Measurements from ENCODE around the gene KCNK16.

Gene KCNK16

DNA sequence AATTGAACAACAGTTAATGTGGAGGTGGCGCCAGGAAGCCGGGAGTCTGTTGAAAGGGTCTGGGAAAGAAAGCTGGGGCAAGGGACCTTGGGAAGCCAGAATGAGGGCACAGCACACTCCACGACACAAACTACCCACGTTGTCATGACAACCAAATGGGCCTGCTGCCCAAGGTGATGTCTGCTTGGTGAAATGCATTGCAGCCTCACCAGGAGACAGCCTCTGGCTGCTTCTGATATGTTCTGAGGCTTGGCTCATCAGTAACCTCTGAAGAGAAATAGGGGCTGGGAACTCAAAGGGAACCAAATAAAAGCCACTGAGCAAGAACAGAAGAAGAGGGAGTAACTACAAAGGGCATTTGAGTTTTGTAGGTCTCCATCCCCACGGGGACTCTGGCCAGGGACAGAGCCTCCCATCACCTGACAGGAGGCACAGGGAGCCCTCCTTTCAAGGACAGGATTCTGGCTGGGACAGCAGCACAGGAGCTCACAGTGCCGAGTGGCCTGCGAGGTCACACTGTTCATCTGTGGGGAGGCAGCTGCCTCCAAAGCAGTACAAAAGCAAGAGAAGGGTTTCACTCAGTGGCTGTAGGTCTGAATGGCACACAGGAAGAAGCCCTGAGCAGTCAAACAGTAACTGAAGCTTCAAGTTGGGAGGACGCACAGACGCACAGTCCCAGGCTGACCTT, 44.6 kb upstream of the KCNK16 start:
- H2AFZ ChIP-seq (ENCODE audit: low read depth, low read length), result no peak overlapping the region

DNA sequence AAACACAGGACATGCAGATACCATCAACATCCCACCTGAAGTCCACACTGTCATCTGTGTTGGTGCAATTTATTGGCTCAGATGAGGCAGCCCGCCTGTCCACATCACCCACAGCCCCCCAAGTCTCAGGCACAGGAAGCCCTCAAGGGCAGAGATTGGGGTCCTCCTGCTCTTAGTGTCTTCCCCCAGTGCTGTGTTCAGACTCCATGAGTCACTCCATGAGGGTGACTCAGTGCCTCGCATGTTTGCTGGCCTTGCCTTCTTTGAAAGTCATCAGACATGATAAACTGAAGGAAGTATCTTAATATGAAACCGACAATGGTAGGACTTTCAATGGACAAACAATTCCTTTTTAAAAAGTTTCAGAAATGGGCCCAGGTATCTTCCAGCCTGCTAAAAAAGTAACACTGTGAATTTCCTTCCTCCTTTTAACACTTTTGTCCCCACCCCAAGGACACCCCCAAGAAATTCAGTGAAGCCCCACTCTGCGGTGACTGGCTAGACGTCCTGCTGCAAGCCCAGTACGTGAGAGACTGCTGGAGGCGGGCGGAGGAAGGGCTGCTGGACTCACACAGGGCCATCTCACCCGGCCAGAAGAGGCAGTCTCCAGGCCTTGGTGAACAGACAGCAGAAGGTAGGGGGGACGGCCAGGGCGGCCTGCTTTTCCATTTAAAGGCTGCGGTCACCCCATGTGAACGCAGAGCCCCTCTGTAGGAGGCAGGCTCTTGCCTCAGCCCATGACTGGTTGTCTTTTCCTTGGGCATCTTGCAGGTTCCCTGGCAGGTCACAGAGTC, 43.0 kb upstream of the KCNK16 start:
- Histone ChIP-seq H3K4me1 (ENCODE audit: low read length) (peaks cover 4% of the 10 kb centered on the region), H3K36me3 (replicated peaks; ENCODE audit: low read depth, low read length) (no peaks in the 10 kb centered on the region), H3K27ac (ENCODE audit: low read length) (no peak overlapping the region), H4K20me1 (ENCODE audit: insufficient read depth, low read length) (no peaks in the 10 kb centered on the region), H3K79me2 (ENCODE audit: low read length) (no peaks in the 10 kb centered on the region), H2AFZ (ENCODE audit: low read depth, low read length) (no peak overlapping the region), H3K9me3 (ENCODE audit: insufficient read depth, low read length) (no peaks in the 10 kb centered on the region), H3K27me3 (ENCODE audit: low read depth, low read length) (no peaks in the 10 kb centered on the region), H3K9ac (ENCODE audit: low read length) (no peak overlapping the region), H3K4me3 (ENCODE audit: low read length) (no peak overlapping the region), H3K4me2 (ENCODE audit: low read length) (no peak overlapping the region)
- TF ChIP-seq, protein P1, sequence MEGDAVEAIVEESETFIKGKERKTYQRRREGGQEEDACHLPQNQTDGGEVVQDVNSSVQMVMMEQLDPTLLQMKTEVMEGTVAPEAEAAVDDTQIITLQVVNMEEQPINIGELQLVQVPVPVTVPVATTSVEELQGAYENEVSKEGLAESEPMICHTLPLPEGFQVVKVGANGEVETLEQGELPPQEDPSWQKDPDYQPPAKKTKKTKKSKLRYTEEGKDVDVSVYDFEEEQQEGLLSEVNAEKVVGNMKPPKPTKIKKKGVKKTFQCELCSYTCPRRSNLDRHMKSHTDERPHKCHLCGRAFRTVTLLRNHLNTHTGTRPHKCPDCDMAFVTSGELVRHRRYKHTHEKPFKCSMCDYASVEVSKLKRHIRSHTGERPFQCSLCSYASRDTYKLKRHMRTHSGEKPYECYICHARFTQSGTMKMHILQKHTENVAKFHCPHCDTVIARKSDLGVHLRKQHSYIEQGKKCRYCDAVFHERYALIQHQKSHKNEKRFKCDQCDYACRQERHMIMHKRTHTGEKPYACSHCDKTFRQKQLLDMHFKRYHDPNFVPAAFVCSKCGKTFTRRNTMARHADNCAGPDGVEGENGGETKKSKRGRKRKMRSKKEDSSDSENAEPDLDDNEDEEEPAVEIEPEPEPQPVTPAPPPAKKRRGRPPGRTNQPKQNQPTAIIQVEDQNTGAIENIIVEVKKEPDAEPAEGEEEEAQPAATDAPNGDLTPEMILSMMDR (IDR thresholded peaks at IDR 0.05; ENCODE audit: low read depth, low read length), result no peak
- no peak for TF ChIP-seq EZH2phosphoT487 (IDR thresholded peaks at IDR 0.05; ENCODE audit: low read depth)

More for the DNA sequence above, 44.6 kb upstream of the KCNK16 start:
- Histone ChIP-seq H3K9ac (ENCODE audit: low read length) (no peak overlapping the region), H3K27me3 (ENCODE audit: low read depth, low read length) (no peaks in the 10 kb centered on the region), H4K20me1 (ENCODE audit: insufficient read depth, low read length) (no peaks in the 10 kb centered on the region), H3K27ac (ENCODE audit: low read length) (no peak overlapping the region), H3K4me2 (ENCODE audit: low read length) (no peak overlapping the region), H3K79me2 (ENCODE audit: low read length) (no peaks in the 10 kb centered on the region), H3K4me3 (ENCODE audit: low read length) (no peak overlapping the region), H3K36me3 (replicated peaks; ENCODE audit: low read depth, low read length) (no peaks in the 10 kb centered on the region), H3K9me3 (ENCODE audit: insufficient read depth, low read length) (no peaks in the 10 kb centered on the region), H3K4me1 (ENCODE audit: low read length) (peaks cover 4% of the 10 kb centered on the region)
- no peak for TF ChIP-seq EZH2phosphoT487 (IDR thresholded peaks at IDR 0.05; ENCODE audit: low read depth)
- TF ChIP-seq, protein P1 (IDR thresholded peaks at IDR 0.05; ENCODE audit: low read depth, low read length), result no peak

DNA sequence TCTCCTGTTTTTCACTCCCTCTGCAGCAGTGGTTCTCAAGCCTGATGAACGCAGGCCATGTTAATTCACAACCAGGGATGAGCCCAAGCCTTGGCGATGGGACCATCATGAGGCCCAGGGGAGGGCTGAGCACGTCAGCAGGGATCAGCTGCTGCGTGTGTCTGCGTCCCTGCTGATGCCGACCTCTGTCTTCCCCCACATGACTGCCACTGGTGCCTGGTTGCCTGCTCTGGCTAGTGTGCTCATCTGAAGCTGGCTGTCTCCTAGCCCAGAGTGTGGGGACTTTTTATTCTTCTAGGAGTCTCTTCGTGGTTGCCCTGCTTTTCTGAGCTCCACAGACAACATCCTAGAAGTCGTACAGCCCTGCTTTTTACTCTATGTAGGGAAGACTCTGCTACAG, 40.8 kb upstream of the KCNK16 start:
- Histone ChIP-seq H3K4me2 (ENCODE audit: low read length) (no peak overlapping the region), H3K27me3 (ENCODE audit: low read depth, low read length) (no peaks in the 10 kb centered on the region)

DNA sequence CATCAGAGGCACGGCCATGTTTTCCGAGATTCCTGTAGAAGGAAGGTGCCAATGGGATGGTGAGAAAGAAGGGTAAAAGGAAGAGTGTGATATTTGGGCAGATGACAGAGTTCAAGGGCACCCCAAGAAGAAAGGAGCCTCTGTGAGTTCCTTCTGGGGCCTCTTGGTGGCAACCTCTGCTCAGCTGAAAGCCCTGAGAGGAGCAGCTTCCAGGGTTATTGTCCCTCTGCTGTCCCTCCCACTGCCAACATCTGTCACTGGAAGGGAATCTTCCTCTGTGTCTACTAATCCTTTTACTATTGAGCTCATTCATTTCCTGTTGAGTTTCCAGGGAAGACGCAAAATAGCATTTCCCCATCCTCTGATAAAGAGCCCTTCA, 40.0 kb upstream of the KCNK16 start:
- H3K9ac ChIP-seq (ENCODE audit: low read length), result peak overlapping the region; percentile 31

More for the DNA sequence above, 40.8 kb upstream of the KCNK16 start:
- H3K36me3 ChIP-seq (replicated peaks; ENCODE audit: low read depth, low read length), result no peaks in the 10 kb centered on the region
- H3K4me1 ChIP-seq (ENCODE audit: low read length), result peaks cover 4% of the 10 kb centered on the region
- no peaks in the 10 kb centered on the region for H4K20me1 ChIP-seq (ENCODE audit: insufficient read depth, low read length)
- no peak for TF ChIP-seq EZH2phosphoT487 (IDR thresholded peaks at IDR 0.05; ENCODE audit: low read depth)
- TF ChIP-seq, protein P1 (IDR thresholded peaks at IDR 0.05; ENCODE audit: low read depth, low read length), result no peak
- H3K9ac ChIP-seq (ENCODE audit: low read length), result no peak overlapping the region
- no peak overlapping the region for H2AFZ ChIP-seq (ENCODE audit: low read depth, low read length)
- no peaks in the 10 kb centered on the region for H3K9me3 ChIP-seq (ENCODE audit: insufficient read depth, low read length)
- no peak overlapping the region for H3K4me3 ChIP-seq (ENCODE audit: low read length)
- no peaks in the 10 kb centered on the region for H3K79me2 ChIP-seq (ENCODE audit: low read length)
- H3K27ac ChIP-seq (ENCODE audit: low read length), result no peak overlapping the region

More for the DNA sequence above, 40.0 kb upstream of the KCNK16 start:
- TF ChIP-seq EZH2phosphoT487 (IDR thresholded peaks at IDR 0.05; ENCODE audit: low read depth), result no peak
- TF ChIP-seq, protein P1 (IDR thresholded peaks at IDR 0.05; ENCODE audit: low read depth, low read length), result peak; percentile 41; the same call in 1 of the 2 replicates
- H3K4me3 ChIP-seq (ENCODE audit: low read length), result peak overlapping the region; percentile 74
- H4K20me1 ChIP-seq (ENCODE audit: insufficient read depth, low read length), result no peaks in the 10 kb centered on the region
- no peaks in the 10 kb centered on the region for H3K36me3 ChIP-seq (replicated peaks; ENCODE audit: low read depth, low read length)
- no peaks in the 10 kb centered on the region for H3K27me3 ChIP-seq (ENCODE audit: low read depth, low read length)
- H3K4me1 ChIP-seq (ENCODE audit: low read length), result peaks cover 4% of the 10 kb centered on the region
- H3K9me3 ChIP-seq (ENCODE audit: insufficient read depth, low read length), result no peaks in the 10 kb centered on the region
- H3K27ac ChIP-seq (ENCODE audit: low read length), result no peak overlapping the region
- peak overlapping the region; percentile 91 for H3K4me2 ChIP-seq (ENCODE audit: low read length)
- no peaks in the 10 kb centered on the region for H3K79me2 ChIP-seq (ENCODE audit: low read length)
- peak overlapping the region; percentile 98 for H2AFZ ChIP-seq (ENCODE audit: low read depth, low read length)

All from OCI-LY3 (cell line).